Measurements from ENCODE around the gene MAMLD1.

MAMLD1 gene

GRCh38 chrX:150540965-150541364, 177.8 kb downstream of the MAMLD1 start:
- DNase-seq: no peak

GRCh38 chrX:150542846-150543229, 179.7 kb downstream of the MAMLD1 start:
- DNase-seq: no peak

- no peak for DNase-seq
These were observed 180.4 kb downstream of the MAMLD1 start for GRCh38 chrX:150543230-150544155.

GRCh38 chrX:150544222-150544787, 181.2 kb downstream of the MAMLD1 start:
- no peak for DNase-seq

- no peak for DNase-seq
These were observed 182.0 kb downstream of the MAMLD1 start for GRCh38 chrX:150544835-150545770.

- peak; percentile 49 for DNase-seq
These were observed 183.6 kb downstream of the MAMLD1 start for GRCh38 chrX:150546711-150547153.

GRCh38 chrX:150547375-150548115, 184.4 kb downstream of the MAMLD1 start:
- peak; percentile 8 for DNase-seq

GRCh38 chrX:150548251-150548650, 185.1 kb downstream of the MAMLD1 start:
- peak; percentile 6 for DNase-seq

- DNase-seq: no peak
These were observed 185.6 kb downstream of the MAMLD1 start for GRCh38 chrX:150548684-150549083.

- no peak for DNase-seq
These were observed 188.8 kb downstream of the MAMLD1 start for GRCh38 chrX:150551963-150552362.

- no peak for DNase-seq
These were observed 195.3 kb downstream of the MAMLD1 start for GRCh38 chrX:150558424-150558823.

Measured in DMS79 treated with DMSO at 0.1 percent for 48 hours (cell line).